HG03095 (cell line): ENCODE data around the gene TRIO.
"Not testable (repeated sequence)": the region's sequence is repeated elsewhere in the genome, so short reads cannot be mapped to it uniquely, and the experiment has no call there.

Experiments used
- ATAC-seq: cut with Tn5 transposase; IDR thresholded peaks from one replicate; pipeline ENCODE4 v1.9.1; 2021; ENCODE audit warnings: moderate library complexity; ENCODE audit not compliant: unreplicated experiment

TRIO gene

DNA sequence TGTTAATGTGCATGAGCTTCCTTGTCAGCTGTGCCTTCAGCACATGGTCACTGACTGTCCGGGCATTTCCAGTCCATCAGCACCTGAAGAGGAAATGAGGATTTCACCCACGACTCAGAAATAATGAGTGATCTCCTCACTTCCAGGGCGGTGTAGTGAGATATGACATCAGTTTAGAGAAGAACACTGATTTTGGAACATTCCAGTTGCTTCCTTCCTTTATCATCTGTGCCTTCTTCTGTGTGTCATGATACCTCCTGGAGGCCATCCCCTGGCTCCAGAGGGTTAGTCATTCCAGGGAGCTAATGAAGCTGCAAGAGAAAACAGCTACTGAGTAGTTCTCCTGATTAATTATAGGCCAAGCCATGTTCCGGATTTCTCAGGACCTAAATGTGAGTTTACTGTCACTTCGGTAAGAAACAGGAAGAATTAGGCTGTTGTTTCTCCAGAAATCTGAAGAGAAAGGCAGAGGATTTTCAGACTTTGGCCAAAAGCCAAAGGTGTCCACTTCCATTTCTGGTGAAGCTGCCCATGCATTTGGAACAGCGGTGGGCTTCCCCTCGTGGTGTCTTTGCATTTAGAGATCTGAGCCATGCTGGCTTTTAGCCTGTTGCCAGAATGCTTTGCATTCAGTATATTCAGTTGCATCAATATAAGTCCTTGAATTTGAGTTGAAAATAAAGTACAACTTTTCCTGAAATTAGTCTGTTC lies 277.1 kb downstream of the TRIO start:
- no peak for ATAC-seq

DNA sequence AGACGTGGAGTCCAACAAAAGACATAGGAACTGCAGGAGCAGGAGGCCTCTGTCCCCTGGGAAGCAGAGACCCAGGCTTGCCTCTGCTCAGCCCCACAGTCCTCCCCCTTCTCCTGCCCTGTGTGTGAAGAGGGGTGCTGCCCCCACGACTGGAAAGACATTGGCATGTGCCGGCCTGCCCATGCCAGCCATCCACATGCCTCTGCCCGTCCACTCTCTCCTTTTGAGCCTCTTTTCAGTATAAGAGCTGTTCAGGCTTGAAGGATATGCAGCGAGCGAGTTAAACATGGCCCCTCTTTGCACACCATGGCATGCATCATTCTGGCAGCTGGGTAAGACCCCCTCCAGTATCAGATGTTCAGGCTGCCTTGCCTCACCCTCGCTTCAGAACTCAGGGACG lies 278.7 kb downstream of the TRIO start:
- ATAC-seq, result no peak

DNA sequence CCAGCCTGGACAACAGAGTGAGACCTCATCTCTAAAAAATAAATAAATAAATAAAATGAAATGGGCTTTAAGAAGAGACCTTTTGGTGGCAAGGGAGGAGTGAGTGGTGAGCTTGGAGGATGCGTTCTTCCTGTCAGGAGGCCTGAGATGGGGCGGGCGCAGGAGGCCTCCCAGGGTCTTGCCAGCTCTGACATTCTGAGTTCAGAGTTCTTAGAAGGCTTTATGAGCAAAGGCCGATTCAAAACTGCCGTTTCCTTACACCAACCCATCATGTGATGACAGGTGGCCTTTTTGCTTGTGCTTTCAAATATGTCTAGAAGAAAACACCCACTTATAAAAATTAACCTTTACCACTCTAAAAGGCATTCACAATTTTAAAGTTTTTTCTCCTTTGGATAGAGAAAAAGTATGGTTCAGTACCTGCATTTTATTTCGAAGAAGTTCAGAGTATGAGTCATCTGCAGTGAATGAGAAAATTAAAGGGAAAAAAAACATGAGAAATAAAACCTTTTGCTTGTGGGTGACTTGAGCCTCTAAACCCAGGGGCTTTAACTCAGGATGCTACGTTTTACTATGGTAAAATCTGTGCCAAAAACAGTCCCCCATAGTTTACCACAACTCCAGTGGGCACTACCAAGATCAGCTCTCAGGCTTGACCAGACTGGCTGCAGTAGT lies 281.0 kb downstream of the TRIO start:
- no peak for ATAC-seq

DNA sequence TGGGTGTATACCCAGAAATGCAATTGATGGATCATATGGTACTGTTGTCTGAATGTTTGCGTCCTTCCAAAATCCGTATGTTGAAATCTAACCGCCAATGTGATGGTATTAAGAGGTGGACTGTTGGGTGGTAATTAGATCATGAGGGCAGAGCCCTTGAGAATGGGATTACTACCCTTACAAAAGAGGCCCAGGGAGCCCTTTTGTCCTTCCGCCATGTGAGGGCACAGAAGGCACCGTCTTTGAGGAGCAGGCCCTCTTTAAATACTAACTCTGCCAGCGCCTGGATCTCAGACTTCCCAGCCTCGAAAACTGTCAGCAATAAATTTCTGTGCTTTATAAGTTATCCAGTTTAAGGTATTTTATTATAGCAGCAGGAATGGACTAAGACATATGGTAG lies 282.4 kb downstream of the TRIO start:
- no peak for ATAC-seq

DNA sequence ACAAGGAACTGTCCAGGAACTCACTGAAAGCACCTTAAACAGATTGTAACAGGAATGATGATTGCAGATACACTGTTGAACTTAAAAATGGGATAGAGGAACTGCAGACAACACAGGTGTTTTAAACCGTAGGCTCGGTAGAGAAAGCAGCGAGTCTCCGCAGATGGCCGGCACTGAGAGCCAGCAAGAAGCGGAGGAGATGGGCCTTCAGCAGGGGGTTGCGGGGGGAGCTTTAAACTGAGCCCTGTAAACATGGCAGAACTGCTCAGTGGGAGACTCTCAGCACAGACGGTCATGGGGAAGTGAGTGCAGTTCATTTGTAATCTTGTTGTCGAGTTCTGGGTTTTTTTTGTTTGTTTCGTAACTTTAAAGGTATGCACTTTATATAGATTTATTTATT lies 283.4 kb downstream of the TRIO start:
- no peak for ATAC-seq

DNA sequence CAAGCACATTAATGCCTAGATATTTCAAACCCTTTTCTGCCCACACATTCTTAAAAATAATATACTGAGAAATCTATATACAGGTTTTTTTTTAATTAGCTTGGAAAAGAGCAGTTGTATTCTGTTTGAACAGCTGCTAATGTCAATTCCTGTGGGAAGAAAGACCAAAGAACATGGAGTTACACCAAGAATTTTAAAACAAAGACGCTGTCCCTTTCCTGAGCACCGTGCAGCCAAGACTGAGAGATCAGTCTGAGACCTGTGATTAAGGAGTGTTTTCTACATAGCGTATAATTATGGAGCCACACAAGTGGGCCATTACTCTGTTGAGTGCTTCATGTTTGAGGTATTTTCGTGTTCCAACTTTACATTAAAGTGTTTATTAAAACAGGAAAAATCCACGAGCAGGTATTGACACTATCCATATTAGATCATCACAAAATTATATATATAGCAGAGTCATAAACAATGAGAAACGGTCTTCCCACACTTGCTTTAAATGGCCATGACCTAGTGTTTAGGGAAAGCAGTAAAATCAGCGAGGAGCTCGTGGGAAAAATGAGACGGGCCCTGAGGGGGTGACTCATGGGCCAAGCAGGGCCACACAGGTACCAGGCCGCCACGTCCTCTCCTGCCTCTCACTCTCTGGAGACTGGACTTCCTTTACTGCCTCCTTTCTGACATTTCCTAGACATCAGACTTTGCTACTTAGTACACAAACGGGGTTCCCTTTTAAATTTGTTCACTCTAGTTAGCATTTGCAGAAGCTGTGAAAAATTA lies 285.4 kb downstream of the TRIO start:
- no peak for ATAC-seq

DNA sequence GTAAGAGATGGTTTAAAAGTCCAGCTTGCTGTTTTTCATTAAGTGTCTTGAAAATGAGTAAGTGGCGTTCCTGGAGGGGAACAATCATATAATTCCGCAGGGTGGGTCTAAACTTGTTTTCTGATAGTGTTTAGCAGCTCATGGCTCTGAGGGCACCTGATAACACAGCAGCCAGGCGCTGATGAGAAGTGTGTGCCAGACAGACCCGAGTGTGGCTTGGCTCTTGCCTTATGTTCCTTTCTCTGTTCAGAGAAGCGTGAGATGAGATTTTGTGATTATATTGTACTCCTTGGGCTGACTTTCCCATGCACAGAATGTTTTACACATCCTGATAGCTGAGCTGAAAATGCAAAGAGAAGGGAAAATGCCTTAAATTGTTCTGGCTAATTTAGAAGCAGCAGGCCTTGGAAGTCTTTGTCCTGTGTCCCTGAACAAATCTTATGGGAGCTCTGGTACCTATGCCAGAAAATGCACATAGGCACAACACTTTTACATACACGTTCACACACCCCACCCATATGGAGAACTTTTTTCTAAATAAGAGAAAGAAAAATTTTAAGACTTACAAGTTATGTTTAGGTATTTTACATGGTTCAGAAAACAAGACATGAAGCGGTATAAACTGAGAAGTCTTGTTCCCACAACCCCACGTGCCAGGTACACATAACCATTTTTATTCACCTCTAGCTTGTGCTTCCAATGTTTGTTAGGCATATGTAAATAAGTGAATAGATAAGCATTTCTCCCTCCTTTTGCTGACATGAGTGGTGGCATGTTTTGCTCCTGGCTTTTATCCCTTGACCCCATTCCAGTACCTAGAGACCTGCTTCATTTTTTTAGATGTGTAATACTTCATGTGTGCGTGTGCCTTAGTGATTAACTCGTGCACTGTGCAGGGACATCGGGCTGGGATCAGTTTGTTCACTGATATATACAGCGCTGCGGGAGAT lies 286.2 kb downstream of the TRIO start:
- no peak for ATAC-seq

DNA sequence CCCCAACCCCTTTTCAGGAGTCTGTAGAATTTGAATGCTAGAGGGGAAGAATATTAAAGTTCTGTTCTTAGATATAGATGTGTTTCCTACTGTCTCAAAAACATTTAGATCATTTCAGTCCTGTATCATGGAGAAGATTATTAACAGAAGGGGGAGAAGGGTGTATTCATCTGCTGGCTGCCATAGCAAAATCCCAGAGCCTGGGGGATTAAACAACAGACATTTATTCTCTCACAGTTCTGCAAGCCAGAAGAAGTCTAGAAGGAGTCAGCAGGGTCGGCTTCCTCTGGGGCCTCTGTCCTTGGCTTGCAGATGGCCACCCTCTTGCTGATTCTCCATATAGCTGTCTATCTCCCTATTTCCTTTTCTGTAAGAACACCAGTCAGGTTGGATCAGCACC lies 288.4 kb downstream of the TRIO start:
- no peak for ATAC-seq

DNA sequence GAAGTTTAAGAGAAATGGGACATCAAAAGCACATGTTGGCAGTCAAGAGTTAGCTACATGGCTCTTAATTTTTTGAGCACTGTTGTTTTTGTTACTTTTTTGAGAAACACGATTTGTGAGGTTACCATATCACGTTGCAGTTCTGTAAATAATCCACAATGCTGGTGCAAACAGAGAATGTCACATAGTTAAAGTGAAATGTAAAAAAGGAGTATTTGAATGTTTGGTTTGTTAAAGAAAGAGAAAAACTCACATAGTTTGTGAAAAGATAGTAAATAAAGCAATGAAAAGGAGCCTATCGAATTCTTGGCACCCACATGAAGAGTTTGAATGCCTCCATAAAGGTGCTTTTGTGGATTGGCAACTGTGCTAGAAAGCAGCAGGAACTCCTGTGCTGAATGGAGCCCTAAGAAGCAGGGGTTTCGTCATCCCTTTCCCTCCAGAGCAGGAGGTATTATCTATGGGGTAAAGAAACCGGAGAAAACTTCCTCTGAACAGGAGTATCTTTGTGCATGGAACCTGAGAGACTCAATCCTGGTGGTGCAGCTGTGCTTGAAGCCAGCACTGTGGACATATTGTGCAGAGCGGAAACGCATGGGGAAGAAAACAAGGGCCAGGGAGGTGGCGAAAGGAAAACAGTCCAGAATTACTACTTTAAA lies 289.9 kb downstream of the TRIO start:
- no peak for ATAC-seq

DNA sequence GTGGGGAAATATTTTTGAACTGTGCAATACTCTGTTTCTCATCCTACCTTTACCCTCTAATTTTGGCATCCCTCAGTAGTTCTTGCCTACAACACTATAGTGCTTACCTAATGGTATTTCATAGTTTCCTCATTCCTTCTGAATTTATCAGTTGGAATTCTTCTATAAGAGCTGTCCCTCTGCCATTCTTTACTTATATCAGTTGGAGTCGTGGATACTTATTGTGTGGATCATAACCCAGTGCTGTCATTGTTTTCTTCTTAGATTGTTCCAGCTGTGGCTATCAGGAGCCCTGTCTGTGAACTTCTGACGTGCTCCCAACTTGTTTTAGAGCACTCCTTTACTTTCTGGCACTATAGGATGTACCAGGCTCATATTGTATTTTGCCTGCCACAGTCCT lies 292.3 kb downstream of the TRIO start:
- ATAC-seq, result no peak

DNA sequence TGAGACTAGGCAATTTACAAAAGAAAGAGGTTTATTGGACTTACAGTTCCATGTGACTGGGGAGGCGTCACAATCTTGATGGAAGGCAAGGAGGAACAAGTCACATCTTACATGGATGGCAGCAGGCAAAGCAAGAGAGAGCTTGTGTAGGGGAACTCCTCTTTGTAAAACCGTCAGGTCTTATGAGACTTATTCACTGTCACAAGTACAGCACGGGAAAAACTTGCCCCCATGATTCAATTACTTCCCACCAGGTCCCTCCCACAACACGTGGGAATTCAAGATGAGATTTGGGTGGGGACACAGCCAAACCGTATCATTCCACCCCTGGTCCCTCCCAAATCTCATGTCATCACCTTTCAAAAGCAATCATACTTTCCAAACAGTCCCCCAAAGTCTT lies 293.0 kb downstream of the TRIO start:
- not testable (repeated sequence) for ATAC-seq

DNA sequence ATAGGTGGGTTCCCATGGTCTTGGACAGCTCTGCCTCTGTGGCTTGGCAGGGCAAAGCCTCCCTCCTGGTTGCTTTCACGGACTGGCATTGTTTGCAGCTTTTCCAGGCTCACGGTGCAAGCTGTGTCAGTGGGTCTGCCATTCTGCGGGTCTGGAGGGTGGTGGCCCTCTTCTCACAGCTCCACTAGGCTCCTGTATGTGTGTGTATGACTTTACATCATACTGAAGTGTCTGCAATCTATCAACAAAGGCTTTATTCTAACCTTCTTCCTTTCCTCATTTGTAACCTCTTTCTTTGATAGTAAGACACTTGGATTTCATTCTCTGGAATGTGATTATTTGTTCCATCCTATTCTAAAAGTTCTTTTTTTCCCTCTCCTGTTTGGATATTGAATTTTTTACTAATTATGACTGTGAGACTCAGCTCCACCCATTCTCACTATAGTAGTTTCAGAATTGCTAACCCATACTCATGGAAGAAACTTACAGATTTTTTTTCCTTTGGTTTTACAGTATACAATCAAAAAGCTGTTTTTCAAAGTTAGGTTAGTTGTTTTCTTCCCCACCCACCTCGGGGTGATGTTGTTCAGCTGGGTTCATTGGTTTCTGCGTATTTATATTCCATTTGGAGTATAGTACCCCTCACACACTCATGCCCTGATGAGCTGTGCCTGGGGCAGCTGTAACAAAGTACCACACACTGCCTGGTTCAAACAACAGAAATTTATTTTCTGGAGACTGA lies 293.8 kb downstream of the TRIO start:
- ATAC-seq, result no peak

DNA sequence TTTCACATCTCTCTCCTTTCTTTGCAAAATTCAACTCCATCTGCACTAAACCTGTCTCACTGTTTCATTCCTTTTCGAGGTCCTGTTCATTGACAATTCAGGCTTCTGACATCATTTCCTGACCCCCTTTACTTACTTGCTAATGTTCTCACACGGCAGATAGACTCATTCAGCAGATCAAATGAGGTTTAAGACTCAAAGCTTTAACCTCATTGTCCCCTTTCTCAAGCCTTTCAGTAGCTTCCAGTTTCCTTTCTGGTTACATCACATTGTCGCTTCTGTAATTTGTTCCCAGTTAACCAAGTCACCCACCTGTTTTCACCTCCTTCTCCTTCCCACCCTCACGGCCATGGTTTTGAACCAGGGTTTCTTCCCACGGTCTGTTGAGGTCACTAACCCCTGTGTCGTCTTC lies 295.1 kb downstream of the TRIO start:
- ATAC-seq, result no peak

DNA sequence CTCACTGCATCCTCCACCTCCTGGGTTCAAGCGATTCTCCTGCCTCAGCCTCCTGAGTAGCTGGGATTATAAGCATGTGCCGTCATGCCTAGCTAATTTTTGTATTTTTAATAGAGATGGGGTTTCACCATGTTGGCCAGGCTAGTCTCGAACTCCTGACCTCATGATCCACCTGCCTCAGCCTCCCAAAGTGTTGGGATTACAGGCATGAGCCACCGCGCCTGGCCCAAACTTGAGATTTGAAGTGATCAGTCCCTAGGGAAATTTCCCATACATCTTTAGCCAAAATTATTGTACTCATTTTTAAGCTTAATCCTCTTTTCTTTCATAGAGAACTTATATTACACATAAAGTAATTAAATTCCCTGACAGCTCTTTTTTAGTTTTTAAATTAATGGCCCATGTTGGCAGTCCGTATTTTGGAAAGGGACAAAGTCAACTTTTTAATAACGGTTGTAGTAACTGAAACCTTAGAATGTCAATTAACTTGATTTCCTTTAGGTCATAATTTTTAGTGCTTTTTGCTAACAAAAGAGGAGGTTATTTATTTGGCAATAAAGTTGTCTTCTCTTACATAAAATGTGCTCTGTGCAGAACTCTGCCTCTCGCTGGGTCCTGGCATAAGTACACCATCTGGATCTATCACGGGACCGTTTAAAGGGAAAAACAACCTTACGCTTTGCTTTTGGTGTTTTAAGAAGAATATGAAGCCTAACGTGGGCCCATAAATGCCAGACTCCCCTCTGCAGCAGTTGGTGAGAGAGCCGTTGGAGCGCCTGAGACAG lies 296.1 kb downstream of the TRIO start:
- ATAC-seq, result no peak

DNA sequence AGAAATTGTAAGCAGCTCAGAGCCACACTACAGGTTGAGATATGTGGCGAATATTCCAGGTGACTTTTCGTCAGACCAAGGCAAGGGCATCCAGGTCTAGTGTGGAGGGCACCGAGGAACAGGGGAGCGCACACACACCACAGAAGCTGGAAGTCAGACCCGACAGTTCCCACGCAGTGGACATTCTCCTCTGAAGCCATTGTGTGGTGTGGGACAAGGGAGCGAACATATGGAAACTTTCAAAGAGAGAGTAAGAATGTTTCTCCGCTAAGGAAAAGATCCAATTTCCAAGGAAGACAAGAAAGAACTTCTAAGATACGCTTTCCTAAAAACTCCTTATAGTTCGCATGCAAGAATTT lies 297.1 kb downstream of the TRIO start:
- no peak for ATAC-seq

DNA sequence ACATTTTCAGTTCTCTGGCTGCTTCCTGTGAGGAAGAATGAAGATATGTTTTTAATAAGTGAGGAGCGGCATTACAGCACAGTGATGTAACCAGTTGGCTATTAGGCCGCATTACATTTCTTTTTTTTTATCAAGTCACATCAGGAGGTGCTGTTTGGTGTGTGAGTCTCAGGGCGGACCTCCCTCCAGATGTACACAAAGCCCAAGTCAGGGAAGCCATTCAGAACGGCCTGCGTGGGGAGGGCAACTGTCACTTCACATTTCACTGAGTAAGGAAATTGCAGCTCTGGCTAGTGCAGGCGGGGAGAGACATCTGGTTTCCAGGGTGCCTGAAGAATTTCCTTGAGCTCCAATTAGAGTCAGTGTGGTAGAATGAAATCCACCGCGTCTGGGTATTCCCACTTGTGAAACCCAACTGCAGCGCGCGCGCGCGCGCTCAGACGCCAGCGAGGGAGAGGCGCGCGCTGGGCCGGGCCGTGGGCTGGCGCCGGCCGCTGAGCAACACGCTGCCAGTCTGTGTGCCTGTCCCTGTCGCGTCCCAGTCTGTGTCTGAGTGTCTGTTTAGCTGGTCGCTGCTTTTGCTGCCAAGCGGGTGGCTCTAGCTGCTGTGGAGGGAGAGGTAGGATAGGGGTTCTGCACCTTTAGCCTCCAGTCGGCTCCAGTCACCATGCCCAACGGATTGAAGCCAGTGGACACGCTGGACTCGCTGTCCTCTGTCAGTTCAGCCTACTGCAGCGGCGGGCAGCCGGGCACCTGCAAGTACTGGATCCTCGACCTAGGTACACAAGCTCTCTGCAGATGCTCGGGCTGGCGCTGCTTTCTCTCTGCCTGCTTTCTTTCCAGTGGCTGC lies 297.7 kb downstream of the TRIO start:
- ATAC-seq, result no peak

DNA sequence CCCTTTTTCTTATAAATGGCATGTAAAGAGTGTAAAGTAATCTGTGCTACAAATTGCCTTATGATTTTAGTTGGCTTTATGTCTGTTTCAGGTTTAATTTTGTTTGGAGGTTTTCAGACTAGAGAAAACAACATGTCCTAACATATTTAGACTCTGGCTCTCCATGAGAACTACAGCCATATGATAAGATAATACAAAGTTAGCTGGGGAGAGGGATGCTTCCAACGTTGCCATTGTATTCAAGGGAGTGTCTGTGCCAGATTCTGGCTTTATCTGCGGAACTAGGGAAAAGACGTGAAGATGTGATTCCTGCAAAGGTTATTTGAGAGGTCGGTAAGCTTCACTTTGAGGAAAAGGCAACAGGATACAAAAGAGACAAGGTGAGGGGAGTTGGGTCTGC lies 298.5 kb downstream of the TRIO start:
- no peak for ATAC-seq

DNA sequence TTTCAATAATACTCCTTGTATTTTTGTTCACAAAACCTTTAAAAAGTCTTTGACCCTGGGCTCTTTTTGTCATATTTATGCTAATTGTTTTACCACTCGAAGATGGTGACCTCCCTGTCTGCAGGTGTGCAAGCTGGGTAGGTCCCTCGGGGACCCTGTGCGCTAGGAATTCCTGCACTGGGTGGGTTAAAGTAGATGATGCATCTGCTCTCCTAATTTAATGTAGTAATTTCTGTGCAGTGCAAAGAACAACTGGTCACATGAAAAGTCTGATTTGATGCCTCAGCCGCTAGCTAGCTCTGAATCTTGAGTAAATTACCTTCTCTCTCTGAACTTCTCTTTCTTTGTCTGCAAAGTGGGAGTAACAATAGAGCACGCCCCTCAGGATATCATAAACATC lies 299.4 kb downstream of the TRIO start:
- no peak for ATAC-seq
